Kidney epithelial cell (primary cell): ENCODE results near the gene KCNK6. TPM values are rescaled to one million over a fixed set of nuclear protein-coding genes. Genes with fewer than 3 reads are reported as not detected.

Experiments
- DNase-seq: peaks from one replicate; pipeline ENCODE4 v3.0.0-alpha.2; 2010; ENCODE audit warnings: low read depth
- H3K27me3 ChIP-seq: 2 replicates; pipeline ENCODE4 v1.6.0; 2011; ENCODE audit warnings: low read length; ENCODE audit not compliant: control insufficient read depth, insufficient read depth
- H3K36me3 ChIP-seq: 2 replicates; pipeline ENCODE4 v1.5.1; 2011; ENCODE audit warnings: low read length; ENCODE audit not compliant: control insufficient read depth, insufficient read depth
- H3K4me3 ChIP-seq: 2 replicates; pipeline ENCODE4 v1.5.1; 2011; ENCODE audit warnings: low read depth, mild to moderate bottlenecking, control low read depth, low read length
- CTCF ChIP-seq: IDR thresholded peaks from 2 replicates; pipeline ENCODE4 v1.5.1; 2011; ENCODE audit warnings: mild to moderate bottlenecking, moderate library complexity, low read length, control low read depth, inconsistent platforms; ENCODE audit not compliant: insufficient read depth, poor library complexity, severe bottlenecking
- total RNA-seq: library from RNA; depleted of rRNA; stranded (reverse); fragments of >200 nt; gene quantifications from 2 replicates; pipeline ENCODE4 v1.2.3, GENCODE V29; 2015

The KCNK6 gene
- total RNA-seq, 1 donor from 2014 or later = 3.6 TPM

- Histone ChIP-seq H3K27me3 (no peaks in the 10 kb centered on the region), H3K36me3 (no peaks in the 10 kb centered on the region), H3K4me3 (no peak overlapping the region)
- no peak for TF ChIP-seq CTCF
- DNase-seq = no peak
Measured at GRCh38 chr19:38320969-38321339, 1.3 kb downstream of the KCNK6 start.

- no peak for TF ChIP-seq CTCF
- no peak for DNase-seq
- Histone ChIP-seq H3K36me3 (no peaks in the 10 kb centered on the region), H3K4me3 (no peak overlapping the region), H3K27me3 (no peaks in the 10 kb centered on the region)
Measured at GRCh38 chr19:38321646-38322196, 2.1 kb downstream of the KCNK6 start.

- Histone ChIP-seq H3K4me3 (no peak overlapping the region), H3K36me3 (peaks cover 2% of the 10 kb centered on the region), H3K27me3 (no peaks in the 10 kb centered on the region)
- no peak for TF ChIP-seq CTCF
- no peak for DNase-seq
Measured at GRCh38 chr19:38323291-38323690, 3.6 kb downstream of the KCNK6 start.

GRCh38 chr19:38324431-38324830 lies 4.8 kb downstream of the KCNK6 start:
- no peak for DNase-seq
- no peak for TF ChIP-seq CTCF
- H3K27me3 ChIP-seq = no peaks in the 10 kb centered on the region
- peaks cover 2% of the 10 kb centered on the region for H3K36me3 ChIP-seq
- no peak overlapping the region for H3K4me3 ChIP-seq

- TF ChIP-seq CTCF = no peak
- no peak for DNase-seq
- Histone ChIP-seq H3K4me3 (no peak overlapping the region), H3K27me3 (no peaks in the 10 kb centered on the region), H3K36me3 (peaks cover 2% of the 10 kb centered on the region)
Measured at GRCh38 chr19:38326591-38326990, 6.9 kb downstream of the KCNK6 start.

GRCh38 chr19:38329651-38330050 lies 10.0 kb downstream of the KCNK6 start:
- H3K36me3 ChIP-seq = peaks cover 2% of the 10 kb centered on the region
- no peaks in the 10 kb centered on the region for H3K27me3 ChIP-seq
- no peak overlapping the region for H3K4me3 ChIP-seq
- DNase-seq = no peak
- TF ChIP-seq CTCF = no peak
